GM04503 (cell line): Measurements from ENCODE around the gene GPX6.
"Not testable (repeated sequence)": the region's sequence is repeated elsewhere in the genome, so short reads cannot be mapped to it uniquely, and the experiment has no call there.

Experiments
- DNase-seq: peaks from one replicate; pipeline ENCODE4 v3.0.0-alpha.2; 2012; ENCODE audit warnings: low read depth

The GPX6 gene

GRCh38 chr6:28515676-28516075, at the start of gene GPX6:
Gene GPX6, minus strand, starts transcription at chr6:28515793. Its CDS starts 50 bp downstream, at chr6:28515743.
- DNase-seq = no peak

DNA sequence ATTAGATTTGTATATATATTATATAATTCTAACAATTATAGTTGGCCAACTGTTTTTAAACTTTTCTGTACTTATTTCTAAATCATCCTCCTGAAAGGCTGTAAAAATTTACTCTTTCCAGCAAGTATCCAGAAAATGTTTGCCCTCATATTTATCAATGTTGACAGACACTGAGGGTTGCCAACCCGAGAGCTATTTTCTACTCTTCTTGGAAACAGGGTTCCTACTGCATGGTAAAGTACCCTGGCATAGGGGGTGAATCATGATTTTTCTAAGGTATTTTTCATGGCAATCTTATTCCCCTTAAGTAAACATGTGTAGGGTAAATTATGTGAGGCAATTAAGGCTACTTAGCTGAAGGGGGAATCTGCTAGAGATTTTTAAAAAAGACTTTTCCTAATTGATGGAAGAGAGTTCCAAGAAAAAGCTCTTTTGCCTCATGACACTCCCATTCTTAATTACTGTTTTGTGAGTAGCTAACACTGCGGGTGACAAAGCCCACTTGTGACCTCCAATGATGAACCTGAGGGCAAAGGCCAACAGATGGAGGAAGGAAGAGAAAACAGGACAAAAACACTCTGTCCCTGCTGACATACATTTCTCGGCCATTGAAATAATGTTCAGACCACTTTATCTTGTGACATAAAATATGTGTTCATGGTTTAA, 48.0 kb upstream of the GPX6 start:
- DNase-seq = no peak

DNA sequence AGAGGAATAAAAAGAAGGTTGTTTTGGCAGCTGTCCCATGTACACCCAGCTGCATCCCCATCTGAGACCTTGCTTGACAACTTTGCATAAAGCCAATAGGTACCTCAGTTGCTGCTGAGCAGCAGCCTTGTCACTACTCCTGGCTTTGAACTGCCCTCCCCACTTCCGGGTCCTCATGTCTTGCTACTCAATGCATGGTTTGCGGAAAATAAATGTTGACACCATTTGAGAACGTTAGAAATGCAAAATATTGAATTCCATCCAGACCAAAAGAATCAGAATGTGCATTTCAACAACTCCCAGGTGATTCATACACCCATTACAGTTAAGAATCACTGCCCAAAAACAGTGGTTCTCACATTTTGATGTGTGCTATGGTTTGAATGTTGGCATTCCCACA, 43.0 kb upstream of the GPX6 start:
- no peak for DNase-seq

- no peak for DNase-seq
These were observed 39.5 kb upstream of the GPX6 start for GRCh38 chr6:28555136-28555535.

GRCh38 chr6:28553986-28554881, 38.6 kb upstream of the GPX6 start:
- no peak for DNase-seq

GRCh38 chr6:28553384-28553985, 37.9 kb upstream of the GPX6 start:
- DNase-seq = no peak

- no peak for DNase-seq
These were observed 36.5 kb upstream of the GPX6 start for GRCh38 chr6:28551891-28552666.

GRCh38 chr6:28547003-28547402, 31.4 kb upstream of the GPX6 start:
- DNase-seq = not testable (repeated sequence)

GRCh38 chr6:28545955-28546354, 30.4 kb upstream of the GPX6 start:
- DNase-seq = no peak

GRCh38 chr6:28543651-28544610, 28.3 kb upstream of the GPX6 start:
- DNase-seq = no peak

DNA sequence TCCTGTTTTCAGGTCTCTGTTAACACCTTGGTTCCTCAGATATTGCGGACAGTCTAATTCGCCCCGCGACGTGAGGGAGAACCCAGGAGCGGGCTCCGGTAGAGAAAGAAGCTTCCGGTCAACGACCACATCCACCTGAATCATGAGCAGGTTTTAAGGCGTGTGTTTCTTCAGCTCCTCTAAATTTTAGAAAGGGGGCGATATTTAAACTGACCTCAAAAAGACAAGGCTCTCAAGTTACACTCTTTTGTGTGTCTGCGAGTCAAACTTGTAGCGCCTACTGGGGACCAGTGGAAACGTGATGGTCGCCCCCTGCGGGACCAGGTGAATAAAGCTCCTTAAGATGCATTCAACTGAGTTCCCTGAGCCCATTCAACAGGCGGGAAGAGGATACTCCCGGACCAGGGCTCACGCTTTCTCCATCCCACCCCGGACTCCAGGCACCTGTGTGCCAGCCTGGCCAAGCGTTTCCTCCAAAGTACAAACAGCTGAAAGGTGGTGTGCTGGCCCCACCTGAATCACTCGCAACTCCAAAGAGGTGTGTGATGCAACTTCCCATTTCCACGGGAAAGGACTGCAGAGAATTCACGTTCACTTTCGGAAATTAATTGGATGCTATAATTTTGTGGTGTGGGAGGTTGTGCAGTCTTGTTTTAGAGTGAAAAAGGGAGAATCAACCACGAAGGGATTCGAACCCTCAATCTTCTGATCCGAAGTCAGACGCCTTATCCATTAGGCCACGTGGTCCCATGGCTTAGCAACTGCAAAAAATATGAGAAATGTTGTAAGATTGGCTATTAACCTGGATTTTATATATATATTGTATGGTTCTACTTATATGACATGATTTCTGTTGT, 27.1 kb upstream of the GPX6 start:
- peak; percentile 42 for DNase-seq

DNA sequence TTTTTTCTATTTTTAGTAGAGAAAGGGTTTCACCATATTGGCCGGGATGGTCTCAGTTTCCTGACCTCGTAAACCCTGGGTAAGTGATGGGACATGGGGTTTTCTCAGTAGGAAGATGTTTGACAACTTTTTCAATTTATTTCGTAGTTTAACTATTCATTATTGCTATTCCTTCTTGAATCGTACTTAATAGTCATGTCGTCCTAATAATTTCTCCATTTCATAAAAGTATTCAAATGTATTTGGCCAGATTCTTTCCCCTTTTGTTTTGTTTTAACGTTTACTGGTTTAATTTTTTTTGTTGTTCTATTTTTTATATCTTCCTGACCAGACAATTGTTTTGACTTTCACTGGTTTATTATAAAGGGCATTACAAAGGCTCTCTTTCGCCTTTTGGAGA, 26.4 kb upstream of the GPX6 start:
- no peak for DNase-seq

DNA sequence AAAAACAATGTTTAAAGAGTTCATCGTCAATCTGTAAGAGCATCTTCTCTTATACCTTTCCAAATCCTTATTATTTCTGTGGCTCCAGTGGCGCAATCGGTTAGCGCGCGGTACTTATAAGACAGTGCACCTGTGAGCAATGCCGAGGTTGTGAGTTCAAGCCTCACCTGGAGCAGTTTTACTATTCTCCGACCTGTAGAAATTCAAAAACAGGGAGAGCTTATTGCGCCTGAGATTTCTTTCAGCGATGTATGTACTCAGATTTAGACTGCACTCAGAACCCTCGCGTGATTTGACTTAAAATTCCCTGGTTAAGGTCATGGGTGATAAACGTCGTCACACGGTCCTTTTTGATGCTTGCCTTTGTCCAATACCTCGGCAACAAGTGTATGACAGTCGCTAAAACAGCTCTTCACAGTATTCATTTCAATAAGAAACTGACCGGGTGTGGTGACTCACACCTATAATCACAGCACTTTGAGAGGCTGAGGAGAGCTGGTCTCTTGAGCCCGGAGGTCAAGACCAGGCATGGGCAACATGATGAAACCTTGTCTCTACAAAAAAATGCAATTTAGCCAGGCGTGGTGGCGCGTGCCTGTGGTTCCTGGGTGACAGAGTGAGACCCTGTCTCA, 22.0 kb upstream of the GPX6 start:
- DNase-seq = no peak

GRCh38 chr6:28537065-28537464, 21.5 kb upstream of the GPX6 start:
- DNase-seq = no peak

DNA sequence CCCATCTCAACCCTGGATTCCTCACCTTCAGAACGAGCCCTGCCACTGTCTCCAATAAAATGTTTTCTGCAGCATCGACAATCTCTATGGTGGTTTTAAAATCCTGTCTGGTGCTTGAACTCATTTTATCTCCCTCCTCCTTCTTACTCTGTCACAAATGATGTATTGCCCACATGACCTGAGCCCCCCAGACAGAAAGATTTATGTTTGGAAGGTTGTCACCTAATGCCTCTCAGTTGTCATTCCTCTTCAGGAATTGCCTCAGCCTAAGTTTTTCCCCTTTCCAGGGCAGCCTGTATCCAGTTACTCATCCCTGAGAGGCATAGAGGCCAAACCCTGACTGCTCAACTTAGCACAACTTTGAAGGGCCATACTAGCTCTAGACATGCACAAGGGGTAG, 19.3 kb upstream of the GPX6 start:
- DNase-seq = no peak

DNA sequence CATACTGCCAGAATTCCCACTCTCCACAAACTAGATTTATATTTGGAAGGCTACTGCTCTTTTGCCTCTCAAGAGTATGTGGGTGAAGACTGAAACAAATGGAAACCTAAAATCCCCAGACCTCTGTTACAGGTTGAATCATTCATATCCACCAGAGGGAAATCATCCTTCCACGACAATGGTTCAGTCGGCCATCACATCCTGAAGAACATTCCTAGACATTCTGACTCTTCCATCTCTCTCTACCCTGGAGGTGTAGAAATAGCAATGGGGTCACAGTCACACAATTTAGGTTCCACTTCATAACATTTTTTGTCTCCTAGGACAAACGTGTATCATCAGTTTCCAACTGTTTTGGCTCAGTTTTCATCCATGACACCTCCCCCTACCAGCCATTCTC, 18.7 kb upstream of the GPX6 start:
- DNase-seq = no peak

- no peak for DNase-seq
These were observed 16.0 kb upstream of the GPX6 start for GRCh38 chr6:28531479-28532128.

DNA sequence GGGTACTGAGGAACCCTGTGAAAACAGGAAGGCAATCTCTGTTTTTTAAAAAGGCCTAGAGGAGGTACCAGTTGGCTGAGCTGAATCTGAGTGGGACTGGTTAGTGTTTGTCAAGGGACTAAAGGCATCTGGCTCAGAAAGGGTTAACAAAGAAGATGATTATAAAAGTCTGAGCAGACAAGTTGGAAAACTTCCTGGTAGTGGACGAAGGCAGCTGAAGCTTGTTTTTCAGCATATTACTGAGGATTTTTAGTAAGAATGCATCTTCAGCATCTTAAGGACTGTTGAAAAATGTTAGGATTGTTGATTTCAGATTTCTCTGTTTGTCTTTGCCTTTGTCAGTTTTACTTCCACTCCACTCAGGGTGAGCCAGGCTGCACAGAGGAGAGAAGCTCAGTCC, 15.2 kb upstream of the GPX6 start:
- DNase-seq = no peak

GRCh38 chr6:28525496-28526039, 10.0 kb upstream of the GPX6 start, which contains the start of gene GPX5:
Gene GPX5, plus strand, starts transcription at chr6:28525881. Its CDS starts 133 bp downstream, at chr6:28526014.
- no peak for DNase-seq
